Activated naive CD8-positive, alpha-beta T cell treated with anti-CD3 and anti-CD28 coated beads, Interleukin-2, amount 50 U/mL, for 16 hours (primary cell): Measurements from ENCODE around the gene ENC1.
A peak's percentile ranks its signal among the peaks of the same experiment; 100 is the strongest.

Source experiments
- DNase-seq: peaks from one replicate; pipeline ENCODE4 v3.0.0-alpha.2; 2020; ENCODE audit warnings: low read depth, low spot score

ENC1 gene

GRCh38 chr5:74608736-74609601 lies 31.6 kb downstream of the ENC1 start:
- no peak for DNase-seq

GRCh38 chr5:74605759-74606158 lies 34.8 kb downstream of the ENC1 start:
- no peak for DNase-seq

GRCh38 chr5:74603376-74603775 lies 37.2 kb downstream of the ENC1 start:
- no peak for DNase-seq

- DNase-seq = no peak
Measured at GRCh38 chr5:74599148-74599547, 41.4 kb downstream of the ENC1 start.

GRCh38 chr5:74598731-74599130 lies 41.8 kb downstream of the ENC1 start:
- no peak for DNase-seq

GRCh38 chr5:74596927-74597326 lies 43.6 kb downstream of the ENC1 start:
- no peak for DNase-seq

- no peak for DNase-seq
Measured at GRCh38 chr5:74595143-74595925, 45.2 kb downstream of the ENC1 start.

GRCh38 chr5:74594137-74595040 lies 46.1 kb downstream of the ENC1 start:
- no peak for DNase-seq

- no peak for DNase-seq
Measured at GRCh38 chr5:74589204-74590056, 51.1 kb downstream of the ENC1 start.

GRCh38 chr5:74588415-74588814 lies 52.1 kb downstream of the ENC1 start:
- DNase-seq = no peak

GRCh38 chr5:74587890-74588289 lies 52.6 kb downstream of the ENC1 start:
- no peak for DNase-seq

- DNase-seq = no peak
Measured at GRCh38 chr5:74587300-74587699, 53.2 kb downstream of the ENC1 start.

GRCh38 chr5:74586856-74587255 lies 53.7 kb downstream of the ENC1 start:
- no peak for DNase-seq

GRCh38 chr5:74582853-74583252 lies 57.7 kb downstream of the ENC1 start:
- DNase-seq = no peak

GRCh38 chr5:74581988-74582365 lies 58.6 kb downstream of the ENC1 start:
- DNase-seq = no peak

GRCh38 chr5:74580729-74581109 lies 59.8 kb downstream of the ENC1 start:
- DNase-seq = no peak

GRCh38 chr5:74579215-74579614 lies 61.3 kb downstream of the ENC1 start:
- peak; percentile 3 for DNase-seq

GRCh38 chr5:74578356-74579044 lies 62.0 kb downstream of the ENC1 start:
- no peak for DNase-seq
